Left lung (tissue), 14 donors: ENCODE measurements around the gene SLC29A4. TPM values are rescaled to one million over a fixed set of nuclear protein-coding genes. Genes with fewer than 3 reads are reported as not detected.

Source experiments
- ATAC-seq: fragments of 200-7000 bp; cut with Tn5 transposase; one replicate; pipeline ENCODE4 v1.9.1; 2020; ENCODE audit warnings: moderate library complexity
- DNase-seq, 4 donors: peaks; one replicate each; pipeline ENCODE4 v3.0.0-alpha.2; 2013 to 2020
- H3K27ac ChIP-seq, 2 donors: fragments of 200-600 bp; sonication (generic) in 1 of 2; one replicate each; pipeline versions ENCODE4 v1.5.0 to v1.8.0; 2020 to 2021
- H3K27me3 ChIP-seq, 2 donors: fragments of 200-600 bp; sonication (generic) in 1 of 2; one replicate each; pipeline versions ENCODE4 v1.5.0 to v1.8.0; 2020 to 2021
- H3K36me3 ChIP-seq, 2 donors: fragments of 200-600 bp; sonication (generic) in 1 of 2; one replicate each; pipeline versions ENCODE4 v1.5.0 to v1.8.0; 2020 to 2021
- H3K4me1 ChIP-seq, 2 donors: fragments of 200-600 bp; one replicate each; pipeline ENCODE4 v1.8.0; 2021
- H3K4me3 ChIP-seq, 2 donors: fragments of 200-600 bp; sonication (generic) in 1 of 2; one replicate each; pipeline versions ENCODE4 v1.5.0 to v1.8.0; 2020 to 2021; ENCODE audit warnings: mild to moderate bottlenecking in 1 of 2
- H3K9me3 ChIP-seq, 2 donors: fragments of 200-600 bp; sonication (generic) in 1 of 2; one replicate each; pipeline versions ENCODE4 v1.5.0 to v1.8.0; 2020 to 2021
- intact Hi-C, 2 donors: fragments of 100-400 bp; cut with DNase I; formaldehyde crosslinking; loops; one replicate each; pipeline versions ENCODE4 v1.11.2 to v1.14.2; 2022
- long read RNA-seq, 12 donors: library from polyadenylated mRNA in 2 of 12; unstranded in 2 of 12; transcript quantifications; one replicate each; pipeline ENCODE4 v2.0.0 and lab custom pipeline, GENCODE V29; 2019 to 2026
- polyA plus RNA-seq, 6 donors: library from polyadenylated mRNA; unstranded; fragments of 120-200 nt; gene quantifications; one replicate each; pipeline ENCODE4 v1.2.1, GENCODE V29; 2013; ENCODE audit not compliant: insufficient read length in 6 of 6
- total RNA-seq, 2 donors: library from RNA; stranded (reverse); fragmentation: NEBNext Ultra II Directional; extraction: Animal tissue kit (Norgen Biotek cat#: 25700); gene quantifications; one replicate each; pipeline ENCODE4 v1.2.1, GENCODE V29; 2021
- TF ChIP-seq, protein P1 (sequence below), 2 donors: fragments of 200-600 bp; sonication (generic) in 1 of 2; IDR thresholded peaks; one replicate each; pipeline versions ENCODE4 v1.5.0 to v1.8.0; 2021; ENCODE audit warnings: antibody characterized with exemption in 2 of 2
- donor health status: DM: no; HTN: yes; CAD: no.
- donor health status: DM: no; HTN: no; CAD: no.

The SLC29A4 gene, protein sequence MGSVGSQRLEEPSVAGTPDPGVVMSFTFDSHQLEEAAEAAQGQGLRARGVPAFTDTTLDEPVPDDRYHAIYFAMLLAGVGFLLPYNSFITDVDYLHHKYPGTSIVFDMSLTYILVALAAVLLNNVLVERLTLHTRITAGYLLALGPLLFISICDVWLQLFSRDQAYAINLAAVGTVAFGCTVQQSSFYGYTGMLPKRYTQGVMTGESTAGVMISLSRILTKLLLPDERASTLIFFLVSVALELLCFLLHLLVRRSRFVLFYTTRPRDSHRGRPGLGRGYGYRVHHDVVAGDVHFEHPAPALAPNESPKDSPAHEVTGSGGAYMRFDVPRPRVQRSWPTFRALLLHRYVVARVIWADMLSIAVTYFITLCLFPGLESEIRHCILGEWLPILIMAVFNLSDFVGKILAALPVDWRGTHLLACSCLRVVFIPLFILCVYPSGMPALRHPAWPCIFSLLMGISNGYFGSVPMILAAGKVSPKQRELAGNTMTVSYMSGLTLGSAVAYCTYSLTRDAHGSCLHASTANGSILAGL
- 1 to 10 TPM; 1.2 to 7.3 TPM for total RNA-seq
- 10 to 100 TPM; 19.7 to 35.0 (median 24.6) TPM for polyA plus RNA-seq
- long read RNA-seq, donor 1, full-length matches to known transcripts = 1 of 1 reads
- long read RNA-seq, donor 1, partial matches to known transcripts = 0 of 1 reads
- long read RNA-seq, donor 1, other reads (novel, unspliced or antisense) = 0 of 1 reads
- long read RNA-seq, donor 2, full-length matches to known transcripts = 1 of 128 reads
- long read RNA-seq, donor 2, partial matches to known transcripts = 127 of 128 reads
- long read RNA-seq, donor 2, other reads (novel, unspliced or antisense) = 0 of 128 reads
- long read RNA-seq, donor 3, full-length matches to known transcripts = 3 of 3 reads
- long read RNA-seq, donor 3, partial matches to known transcripts = 0 of 3 reads
- long read RNA-seq, donor 3, other reads (novel, unspliced or antisense) = 0 of 3 reads
- long read RNA-seq, donor 4 = 0 reads
- long read RNA-seq, donor 5, full-length matches to known transcripts = 1 of 60 reads
- long read RNA-seq, donor 5, partial matches to known transcripts = 59 of 60 reads
- long read RNA-seq, donor 5, other reads (novel, unspliced or antisense) = 0 of 60 reads
- long read RNA-seq, donor 6, full-length matches to known transcripts = 3 of 3 reads
- long read RNA-seq, donor 6, partial matches to known transcripts = 0 of 3 reads
- long read RNA-seq, donor 6, other reads (novel, unspliced or antisense) = 0 of 3 reads
- long read RNA-seq, donor 7 = 0 reads
- long read RNA-seq, donor 8, full-length matches to known transcripts = 6 of 88 reads
- long read RNA-seq, donor 8, partial matches to known transcripts = 82 of 88 reads
- long read RNA-seq, donor 8, other reads (novel, unspliced or antisense) = 0 of 88 reads
- long read RNA-seq, donor 9 = 0 reads
- long read RNA-seq, donor 10 = 0 reads
- long read RNA-seq, donor 11, full-length matches to known transcripts = 7 of 44 reads
- long read RNA-seq, donor 11, partial matches to known transcripts = 22 of 44 reads
- long read RNA-seq, donor 11, other reads (novel, unspliced or antisense) = 15 of 44 reads
- long read RNA-seq, donor 12, full-length matches to known transcripts = 1 of 27 reads
- long read RNA-seq, donor 12, partial matches to known transcripts = 26 of 27 reads
- long read RNA-seq, donor 12, other reads (novel, unspliced or antisense) = 0 of 27 reads

DNA sequence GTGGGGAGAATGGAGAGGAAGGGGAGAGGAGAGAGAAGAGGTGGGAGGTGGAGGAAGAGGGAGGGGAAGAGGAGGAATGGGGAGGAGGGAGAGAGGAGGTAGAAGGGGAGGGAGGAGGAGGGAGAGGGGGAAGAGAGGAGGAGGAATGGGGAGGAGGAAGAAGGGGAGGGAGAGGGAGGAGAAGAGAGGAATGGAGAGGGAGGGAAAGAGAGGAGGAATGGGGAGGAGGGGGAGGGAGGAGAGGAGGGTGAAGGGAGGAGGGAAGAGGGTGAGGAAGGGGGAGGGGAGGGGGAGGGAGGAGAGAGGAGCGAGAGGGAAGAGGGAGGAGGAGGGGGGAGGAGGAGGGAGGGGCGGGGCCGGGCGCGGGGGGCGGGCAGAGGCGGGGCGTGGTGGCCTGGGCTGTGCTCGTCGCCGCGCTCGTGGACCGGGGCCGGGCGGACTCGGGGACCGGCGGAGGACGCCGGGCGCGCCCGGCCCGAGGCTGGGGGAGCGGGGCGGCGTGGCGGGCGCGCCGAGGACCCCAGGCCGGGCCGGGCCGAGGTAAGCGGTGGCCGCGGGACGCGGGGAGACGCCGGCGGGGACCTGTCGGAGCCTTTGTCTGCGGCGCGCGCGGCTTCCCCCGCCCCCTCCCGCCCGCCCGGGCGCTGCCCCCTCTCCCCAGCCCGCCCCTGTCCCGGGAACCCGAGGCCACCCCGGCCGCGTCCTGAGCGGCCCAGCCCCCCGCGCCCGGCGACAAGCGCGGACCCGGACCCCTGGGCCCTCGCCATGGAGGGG lies at the start of gene SLC29A4:
SLC29A4 (plus strand) TSS at position 401 of the 774 bp plus-strand sequence. CDS start 4,874 bp downstream, outside the sequence.
- peak; percentile 27 to 91 (median 58) for DNase-seq
- intact Hi-C loops = no loop called here
- H3K4me1 ChIP-seq = peaks cover 0 to 10% of the 10 kb centered on the region in 2 donors
- H3K27me3 ChIP-seq = peaks cover 4 to 34% of the 10 kb centered on the region in 2 donors
- peak; percentile 75 for ATAC-seq
- H3K27ac ChIP-seq = no peak within 1 kb of the TSS
- no peaks in the 10 kb centered on the region for H3K36me3 ChIP-seq
- TF ChIP-seq, protein P1, sequence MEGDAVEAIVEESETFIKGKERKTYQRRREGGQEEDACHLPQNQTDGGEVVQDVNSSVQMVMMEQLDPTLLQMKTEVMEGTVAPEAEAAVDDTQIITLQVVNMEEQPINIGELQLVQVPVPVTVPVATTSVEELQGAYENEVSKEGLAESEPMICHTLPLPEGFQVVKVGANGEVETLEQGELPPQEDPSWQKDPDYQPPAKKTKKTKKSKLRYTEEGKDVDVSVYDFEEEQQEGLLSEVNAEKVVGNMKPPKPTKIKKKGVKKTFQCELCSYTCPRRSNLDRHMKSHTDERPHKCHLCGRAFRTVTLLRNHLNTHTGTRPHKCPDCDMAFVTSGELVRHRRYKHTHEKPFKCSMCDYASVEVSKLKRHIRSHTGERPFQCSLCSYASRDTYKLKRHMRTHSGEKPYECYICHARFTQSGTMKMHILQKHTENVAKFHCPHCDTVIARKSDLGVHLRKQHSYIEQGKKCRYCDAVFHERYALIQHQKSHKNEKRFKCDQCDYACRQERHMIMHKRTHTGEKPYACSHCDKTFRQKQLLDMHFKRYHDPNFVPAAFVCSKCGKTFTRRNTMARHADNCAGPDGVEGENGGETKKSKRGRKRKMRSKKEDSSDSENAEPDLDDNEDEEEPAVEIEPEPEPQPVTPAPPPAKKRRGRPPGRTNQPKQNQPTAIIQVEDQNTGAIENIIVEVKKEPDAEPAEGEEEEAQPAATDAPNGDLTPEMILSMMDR (IDR thresholded peaks at IDR 0.05) = no peak
- H3K9me3 ChIP-seq = no peaks in the 10 kb centered on the region
- H3K4me3 ChIP-seq = peak within 1 kb of the TSS; percentile 24 to 40

DNA sequence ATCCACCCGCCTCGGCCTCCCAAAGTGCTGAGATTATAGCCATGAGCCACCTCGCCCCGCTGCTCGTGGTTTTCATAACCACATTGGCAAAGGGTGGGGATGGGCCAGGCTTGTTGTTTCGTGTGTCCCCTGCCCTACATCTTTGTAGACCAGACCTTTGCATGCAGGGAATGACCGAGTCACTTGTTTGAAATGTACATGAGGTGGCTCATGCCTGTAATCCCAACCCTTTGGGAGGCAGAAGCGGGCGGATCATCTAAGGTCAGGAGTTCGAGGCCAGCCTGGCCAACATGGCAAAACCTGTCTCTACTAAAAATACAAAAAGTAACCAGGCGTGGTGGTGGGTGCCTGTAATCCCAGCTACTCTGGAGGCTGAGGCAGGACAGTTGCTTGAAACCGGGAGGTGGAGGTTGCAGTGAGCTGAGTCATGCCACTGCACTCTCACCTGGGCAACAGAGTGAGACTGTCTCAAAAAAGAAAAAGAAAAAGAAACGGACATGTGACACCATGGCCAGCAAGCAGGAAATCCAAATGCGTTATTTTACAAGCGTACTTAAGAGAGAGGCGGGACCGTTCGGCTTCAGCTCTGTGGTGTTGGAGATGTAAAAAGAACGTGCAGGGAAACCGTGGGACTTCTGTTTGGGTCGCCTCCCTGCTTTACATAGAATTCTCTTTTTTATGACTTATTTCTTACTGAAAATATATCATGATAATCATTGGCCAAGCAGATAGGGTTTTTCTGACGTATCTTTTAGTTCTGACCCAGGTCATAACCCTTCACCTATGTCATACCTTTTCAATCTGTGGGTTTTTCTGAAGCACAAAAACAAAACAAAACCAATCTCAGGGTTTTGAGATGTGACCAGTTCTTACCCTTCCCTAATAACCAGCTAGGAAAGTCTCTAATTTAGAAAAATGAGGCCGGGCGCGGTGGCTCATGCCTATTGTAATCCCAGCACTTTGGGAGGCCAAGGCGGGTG lies 47.6 kb upstream of the SLC29A4 start:
- no peaks in the 10 kb centered on the region for H3K27me3 ChIP-seq
- peaks cover 0 to 30% of the 10 kb centered on the region in 2 donors for H3K36me3 ChIP-seq
- ATAC-seq = peak; percentile 38
- TF ChIP-seq, protein P1 (IDR thresholded peaks at IDR 0.05) = no peak
- no peaks in the 10 kb centered on the region for H3K9me3 ChIP-seq
- DNase-seq = peak in 2 of 4 donors; percentile 35 to 54
- intact Hi-C loops = loop anchor here in 1 of 2 donors (10.0 kb wide), 1 partner anchor 120 kb away; no protein-coding TSS in a partner anchor
- H3K4me3 ChIP-seq = no peak overlapping the region
- H3K27ac ChIP-seq = no peak overlapping the region
- peaks cover 11 to 40% of the 10 kb centered on the region in 2 donors for H3K4me1 ChIP-seq

DNA sequence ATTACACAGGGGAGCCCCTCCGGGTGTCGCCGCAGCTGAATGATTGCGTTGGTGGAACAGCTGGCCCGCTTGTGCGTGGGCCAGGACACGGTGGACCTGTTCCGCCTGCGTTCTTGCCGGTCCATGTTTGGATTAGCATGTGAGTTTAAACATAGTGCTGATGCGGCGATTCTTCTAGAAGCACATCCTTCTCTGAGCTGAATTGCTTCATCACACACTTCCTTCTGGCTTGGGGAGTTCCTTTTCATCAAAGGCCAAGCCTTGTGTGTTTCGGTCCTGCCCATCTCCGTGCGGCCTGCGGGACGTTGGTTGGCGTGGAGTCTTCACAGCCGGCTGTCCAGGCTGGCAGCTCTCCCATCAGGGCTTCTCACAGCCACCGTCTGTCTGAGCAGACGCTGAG lies 45.5 kb upstream of the SLC29A4 start:
- peaks cover 0 to 11% of the 10 kb centered on the region in 2 donors for H3K27me3 ChIP-seq
- H3K9me3 ChIP-seq = no peaks in the 10 kb centered on the region
- H3K4me3 ChIP-seq = no peak overlapping the region
- peak; percentile 16 for ATAC-seq
- peak; percentile 62 to 90 (median 79) for DNase-seq
- peaks cover 0 to 8% of the 10 kb centered on the region in 2 donors for H3K36me3 ChIP-seq
- TF ChIP-seq, protein P1 (IDR thresholded peaks at IDR 0.05) = no peak
- intact Hi-C loops = loop anchor here in 1 of 2 donors (10.0 kb wide), 1 partner anchor 118 kb away; no protein-coding TSS in a partner anchor
- peaks cover 6 to 35% of the 10 kb centered on the region in 2 donors for H3K4me1 ChIP-seq
- peak overlapping the region; percentile 65 to 74 for H3K27ac ChIP-seq
